Dermis blood vessel endothelial cell (primary cell): ENCODE results near the gene SCARF2. TPM values are rescaled to one million over a fixed set of nuclear protein-coding genes. Genes with fewer than 3 reads are reported as not detected.
"Not testable (repeated sequence)": the region's sequence is repeated elsewhere in the genome, so short reads cannot be mapped to it uniquely, and the experiment has no call there.

Experiments
- DNase-seq: peaks from one replicate; pipeline ENCODE4 v3.0.0; 2010
- total RNA-seq: library from RNA; depleted of rRNA; stranded (reverse); fragments of >200 nt; gene quantifications from 2 replicates; pipeline ENCODE4 v1.2.3, GENCODE V29; 2014

Gene SCARF2
- total RNA-seq, 1 donor from 2014 or later: 9.7 TPM

GRCh38 chr22:20425566-20426258, 11.9 kb downstream of the SCARF2 start:
- DNase-seq: no peak

DNA sequence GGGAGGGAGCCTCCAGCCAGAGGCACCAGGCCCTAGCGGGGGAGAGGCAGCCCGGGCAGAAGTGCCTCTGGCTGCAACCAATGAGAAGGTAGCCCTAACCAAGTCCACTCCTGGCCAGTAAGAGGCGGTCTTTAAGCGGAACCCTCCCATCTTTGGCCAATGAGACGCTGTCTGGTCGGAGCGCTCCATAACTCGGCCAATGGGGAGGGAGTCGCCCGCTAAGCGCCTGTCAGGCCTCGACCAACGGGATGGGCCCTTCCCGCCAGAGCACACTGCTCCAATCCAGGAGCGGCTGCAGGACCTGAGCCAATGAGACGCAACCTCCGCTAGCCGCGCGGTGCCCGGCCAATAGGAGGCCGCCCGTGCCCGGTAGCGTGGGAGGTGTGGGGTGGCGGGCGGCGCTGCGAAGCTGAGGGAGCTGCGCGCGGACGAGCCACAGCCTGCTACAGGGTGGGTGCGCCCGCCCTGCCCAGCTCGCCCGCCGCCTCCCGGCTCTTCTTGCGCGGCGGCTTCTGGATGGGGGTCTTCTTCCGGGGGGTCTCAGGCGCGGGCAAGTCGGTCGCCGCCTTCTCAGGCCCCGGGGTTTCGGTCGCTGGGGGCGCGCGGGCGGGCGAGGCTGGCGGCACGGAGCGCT, 12.6 kb downstream of the SCARF2 start:
- DNase-seq: peak; percentile 39

GRCh38 chr22:20424568-20424931, 13.1 kb downstream of the SCARF2 start:
- no peak for DNase-seq

DNA sequence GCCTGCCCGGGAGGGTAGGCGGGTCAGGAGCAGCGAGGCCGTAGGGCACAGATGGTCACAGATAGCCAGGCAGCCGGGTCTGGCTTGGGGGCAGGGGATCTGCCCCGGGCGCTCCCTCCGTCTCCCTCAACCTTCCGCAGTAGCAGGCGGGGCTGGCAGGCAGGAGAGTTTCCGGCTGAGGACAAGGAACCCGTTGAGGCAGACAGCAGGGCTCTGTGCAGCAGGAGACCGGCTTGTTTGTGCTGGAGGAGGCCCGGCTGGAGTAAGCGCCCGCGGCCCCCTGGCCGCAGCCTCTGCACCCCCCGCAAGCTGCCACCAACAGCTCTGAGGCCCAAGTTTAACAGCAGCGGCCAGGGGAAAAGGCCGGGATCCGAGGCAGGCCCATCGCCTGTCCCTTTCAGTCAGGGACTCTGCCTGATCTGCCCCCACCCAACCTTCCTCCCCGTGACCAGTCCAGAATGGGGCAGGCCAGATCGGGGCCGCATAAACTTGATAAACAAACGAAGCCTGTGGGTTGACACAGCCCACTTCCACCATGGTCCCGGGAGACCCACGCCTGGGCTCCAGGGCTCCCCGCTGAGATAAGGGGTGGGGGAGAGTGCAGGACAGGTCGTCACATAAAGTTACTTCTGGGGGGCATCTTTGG, 13.6 kb downstream of the SCARF2 start:
- no peak for DNase-seq

DNA sequence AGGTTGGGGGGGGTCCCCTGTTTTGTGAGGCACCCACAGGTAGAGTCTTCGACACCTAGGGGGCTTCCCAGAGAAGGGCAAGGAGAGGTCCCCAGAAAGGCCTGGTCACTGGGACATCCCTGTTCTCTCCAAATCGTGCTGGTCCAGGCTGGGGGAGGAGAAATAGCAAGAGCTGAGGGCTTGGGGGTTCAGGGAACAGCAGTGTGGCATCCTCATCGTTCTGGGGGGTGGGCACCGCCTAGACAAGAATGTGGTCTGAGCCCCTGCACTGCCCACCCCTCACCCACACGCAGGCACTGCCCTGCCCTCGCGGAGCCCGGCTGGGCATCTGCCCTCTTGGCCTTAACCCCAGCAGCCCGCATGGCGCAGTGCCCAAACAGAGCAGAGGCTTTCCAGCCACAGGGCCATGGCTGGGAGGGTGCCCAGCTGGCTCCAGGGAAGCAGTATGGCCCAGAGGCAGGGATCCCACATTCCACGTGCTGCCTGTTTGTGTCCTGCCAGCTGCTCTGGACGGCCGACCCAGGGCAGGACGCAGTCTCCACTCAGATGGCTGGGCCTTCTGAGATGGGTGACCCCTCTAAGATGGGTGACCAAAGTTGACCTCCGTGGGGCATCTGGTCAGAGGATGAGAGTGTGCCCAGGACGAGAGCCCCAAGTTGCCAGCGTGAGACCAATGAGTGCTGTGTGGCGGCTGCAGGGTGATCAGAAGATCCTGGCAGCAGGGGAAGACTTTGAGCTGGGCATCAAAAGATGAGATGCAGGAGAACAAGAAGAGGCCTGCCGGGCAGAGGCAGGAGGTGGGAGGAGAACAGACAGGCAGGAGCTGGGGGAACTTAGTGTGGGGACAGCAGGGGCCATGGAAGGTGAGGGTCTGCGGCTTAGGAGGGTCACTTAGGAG, 14.4 kb downstream of the SCARF2 start:
- no peak for DNase-seq

DNA sequence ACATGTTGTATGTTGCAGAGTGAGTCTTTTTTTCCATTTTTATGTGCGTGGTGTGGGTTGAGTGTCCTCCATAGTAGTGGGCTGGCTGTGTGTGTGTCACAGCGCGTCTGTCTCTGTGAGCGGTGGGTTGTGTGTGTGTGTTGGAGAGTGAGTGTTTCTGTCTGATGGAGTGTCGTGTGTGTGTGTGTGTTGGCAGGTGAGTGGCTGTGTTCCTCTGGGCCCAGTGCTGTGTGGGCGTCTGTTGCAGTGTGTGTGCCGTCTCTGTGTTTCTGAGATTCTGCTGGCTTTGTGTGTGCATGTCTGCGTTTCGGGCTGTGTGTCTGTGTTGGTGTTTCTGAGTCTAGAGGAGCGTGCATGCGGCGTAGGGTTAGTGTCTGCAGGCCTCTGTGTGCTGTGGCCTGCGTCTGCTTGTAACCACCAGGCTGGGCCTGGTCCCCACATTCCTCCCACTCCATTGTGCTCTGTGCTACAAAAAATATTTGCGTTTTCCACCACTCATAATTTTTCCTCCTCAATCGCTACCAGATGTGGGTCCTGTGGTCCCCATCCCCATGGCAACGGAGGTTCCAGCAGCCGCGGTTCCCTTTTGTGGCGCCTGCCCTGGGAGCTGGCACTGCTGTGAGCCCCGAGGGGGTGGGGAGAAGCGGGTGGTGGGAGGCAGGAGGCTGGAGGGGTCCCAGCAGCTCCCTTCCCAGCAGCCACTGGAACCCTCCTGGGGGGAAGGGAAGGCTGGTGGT, 15.2 kb downstream of the SCARF2 start:
- DNase-seq: no peak

- no peak for DNase-seq
Measured at GRCh38 chr22:20421507-20421874, 16.1 kb downstream of the SCARF2 start.

DNA sequence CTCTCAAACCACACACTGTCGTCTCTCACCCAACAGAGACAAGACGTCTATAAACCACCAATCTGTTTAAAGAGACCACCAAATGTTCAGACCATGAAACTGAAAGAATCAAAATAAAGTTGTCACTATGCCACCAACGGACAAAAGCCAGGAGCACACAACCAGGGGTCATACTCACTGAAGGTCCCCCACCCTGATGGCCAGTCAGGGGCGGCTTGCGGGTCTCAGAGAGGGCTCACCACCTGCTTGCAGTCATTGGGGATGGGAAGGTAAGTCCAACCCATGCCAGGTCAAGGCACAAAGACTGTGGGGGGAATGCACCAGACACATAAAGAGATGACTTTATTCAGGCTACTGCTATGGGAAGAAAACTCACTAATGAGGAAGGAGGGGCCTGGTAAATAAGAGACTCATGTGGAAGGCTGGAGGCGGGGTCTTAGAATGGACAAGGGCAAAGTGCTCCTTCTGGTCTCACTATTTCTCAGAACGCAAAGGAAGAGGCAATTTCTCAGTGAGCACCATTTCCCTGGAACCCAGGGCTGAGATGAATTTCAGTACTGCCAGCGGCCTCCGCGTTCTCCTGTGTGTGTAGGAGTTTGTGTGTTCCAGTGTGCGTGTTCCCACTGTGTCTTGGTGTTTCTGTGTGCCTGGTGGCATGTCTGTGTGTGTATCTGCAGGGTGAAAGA, 17.3 kb downstream of the SCARF2 start:
- no peak for DNase-seq

GRCh38 chr22:20419664-20419951, 18.0 kb downstream of the SCARF2 start:
- no peak for DNase-seq

DNA sequence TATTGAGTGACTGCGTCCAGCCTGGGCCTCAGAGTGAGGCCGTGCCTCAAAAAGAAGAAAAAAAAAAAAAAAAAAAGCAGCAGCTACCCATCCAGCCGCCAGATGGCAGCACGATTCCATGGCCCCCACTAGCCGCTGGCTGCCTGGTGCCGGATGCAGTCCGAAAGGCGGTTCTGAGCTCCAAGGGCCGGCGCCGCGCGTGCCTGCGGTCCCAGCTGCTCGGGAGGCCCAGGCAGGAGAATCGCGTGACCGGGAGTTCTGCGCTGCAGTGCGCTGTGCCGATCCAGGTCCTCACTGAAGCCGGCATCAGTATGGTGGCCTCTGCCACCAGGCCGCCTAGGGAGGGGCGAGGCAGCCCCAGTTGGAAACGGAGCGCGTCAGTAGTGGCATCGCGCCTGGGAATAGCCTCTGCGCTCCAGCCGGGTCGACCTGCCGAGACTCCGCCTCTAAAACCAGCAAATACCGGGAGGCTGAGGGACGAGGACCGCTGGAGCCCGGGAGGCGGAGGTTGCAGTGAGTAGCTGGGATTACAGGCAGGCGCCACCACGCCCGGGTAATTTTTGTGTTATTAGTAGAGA, 19.3 kb downstream of the SCARF2 start:
- DNase-seq: peak; percentile 89

DNA sequence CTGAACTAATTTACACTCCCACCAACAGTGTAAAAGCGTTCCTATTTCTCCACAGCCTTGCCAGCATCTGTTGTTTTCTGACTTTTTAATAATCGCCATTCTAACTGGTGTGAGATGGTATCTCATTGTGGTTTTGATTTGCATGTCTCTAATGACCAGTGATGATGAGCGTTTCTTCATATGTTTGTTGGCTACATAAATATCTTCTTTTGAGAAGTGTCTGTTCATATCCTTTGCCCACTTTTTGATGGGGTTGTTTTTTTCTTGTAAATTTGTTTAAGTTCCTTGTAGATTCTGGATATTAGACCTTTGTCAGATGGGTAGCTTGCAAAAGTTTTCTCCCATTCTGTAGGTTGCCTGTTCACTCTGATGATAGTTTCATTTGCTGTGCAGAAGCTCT, 21.9 kb downstream of the SCARF2 start:
- not testable (repeated sequence) for DNase-seq

- not testable (repeated sequence) for DNase-seq
Measured at GRCh38 chr22:20415241-20415640, 22.4 kb downstream of the SCARF2 start.

- no peak for DNase-seq
Measured at GRCh38 chr22:20414450-20414849, 23.2 kb downstream of the SCARF2 start.

DNA sequence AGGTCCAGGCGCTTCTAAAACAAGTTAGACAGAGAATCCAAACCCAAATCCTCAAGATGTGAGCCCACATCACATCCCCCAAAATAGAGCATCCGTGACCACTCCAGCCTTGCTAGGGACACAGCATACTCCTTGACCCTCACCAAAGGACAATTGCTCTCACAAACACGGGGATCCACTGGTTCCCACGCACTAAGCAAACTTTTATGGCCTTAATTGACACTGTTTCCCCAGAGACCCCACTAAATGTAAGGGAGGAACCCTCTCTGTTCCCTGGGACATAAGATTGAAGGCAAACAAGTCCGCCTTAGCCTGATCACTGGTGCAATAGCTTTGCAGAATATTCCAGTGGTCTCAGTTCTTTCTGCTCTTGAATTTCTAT, 23.6 kb downstream of the SCARF2 start:
- no peak for DNase-seq

GRCh38 chr22:20413217-20414058, 24.2 kb downstream of the SCARF2 start:
- DNase-seq: no peak

DNA sequence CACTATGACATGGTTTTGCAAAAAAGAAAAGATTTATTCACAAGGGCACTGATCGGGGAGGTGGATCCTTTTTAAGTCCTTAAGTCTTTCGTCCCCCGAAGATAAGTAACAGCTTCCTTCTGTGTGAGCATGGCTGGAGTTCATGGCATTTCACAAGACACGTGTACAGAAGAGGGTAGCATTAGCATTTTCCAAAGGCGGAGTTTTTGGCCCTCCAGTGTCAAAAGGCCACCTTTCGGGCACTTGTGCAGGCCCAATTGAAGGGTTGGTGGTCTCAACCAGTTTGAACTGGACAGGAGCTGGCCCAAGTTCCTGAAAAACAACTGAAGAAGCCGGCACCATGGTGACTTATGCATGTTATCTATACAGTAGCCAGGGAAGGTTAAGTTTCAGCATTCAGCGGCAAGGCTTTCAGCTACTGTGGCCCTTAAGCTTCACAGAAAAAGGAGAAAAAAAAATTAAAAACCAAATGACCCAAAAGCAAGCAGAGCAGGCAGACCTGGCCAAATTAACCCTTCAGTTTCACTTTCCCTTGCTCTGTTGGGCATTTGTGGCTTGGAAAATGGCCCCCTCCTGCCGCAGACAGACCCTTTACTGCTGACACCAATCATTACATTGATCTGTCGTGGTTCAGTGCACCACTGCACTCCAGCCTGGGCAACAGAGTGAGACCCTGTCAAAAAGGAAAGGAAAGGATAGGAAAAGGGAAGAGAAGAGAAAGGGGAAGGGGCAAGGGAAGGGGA, 25.0 kb downstream of the SCARF2 start:
- no peak for DNase-seq

GRCh38 chr22:20409385-20409784, 28.2 kb downstream of the SCARF2 start:
- not testable (repeated sequence) for DNase-seq

DNA sequence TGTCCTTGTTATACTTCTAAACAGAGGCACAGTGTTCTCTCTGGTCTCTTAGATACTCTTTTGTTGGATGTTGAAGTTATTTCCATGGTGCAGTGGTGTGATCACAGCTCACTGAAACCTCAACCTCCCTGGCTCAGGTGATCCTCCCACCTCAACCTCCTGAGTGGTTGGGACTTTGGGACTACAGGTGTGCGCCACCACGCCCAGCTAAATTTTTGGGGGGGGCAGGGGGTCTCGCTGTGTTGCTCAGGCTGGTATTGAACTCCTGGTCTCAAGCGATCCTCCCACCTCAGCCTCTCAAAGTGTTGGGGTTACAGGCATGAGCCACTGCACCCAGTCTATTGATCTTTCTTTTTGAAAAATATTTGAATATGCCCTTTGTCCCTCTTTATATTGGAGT, 28.7 kb downstream of the SCARF2 start:
- DNase-seq: no peak

DNA sequence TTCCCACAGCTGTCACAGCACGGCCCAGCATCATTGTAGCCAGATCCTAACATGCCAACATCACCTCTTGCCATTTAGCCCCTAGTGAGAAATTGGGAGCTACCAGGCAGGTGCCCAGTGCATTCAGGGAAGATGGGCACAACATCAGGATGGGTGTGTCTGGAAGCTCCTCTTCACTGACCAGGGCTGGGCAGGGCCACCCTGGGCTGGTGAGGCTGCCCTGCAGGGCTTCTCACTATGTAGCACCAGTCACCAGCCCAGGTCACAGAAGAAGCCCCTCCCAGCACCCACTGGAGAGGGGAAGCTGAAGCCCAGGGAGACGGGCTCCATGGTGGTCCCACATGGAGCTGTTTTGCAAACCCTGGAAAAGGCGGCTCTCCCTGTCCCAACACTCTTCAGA, 29.8 kb downstream of the SCARF2 start:
- no peak for DNase-seq
